ENCODE measurements around the gene CD4. TPM values are rescaled to one million over a fixed set of nuclear protein-coding genes. Genes with fewer than 3 reads are reported as not detected.

CD4 gene
- total RNA-seq, 1 experiment from 2014 or later: not detected

DNA sequence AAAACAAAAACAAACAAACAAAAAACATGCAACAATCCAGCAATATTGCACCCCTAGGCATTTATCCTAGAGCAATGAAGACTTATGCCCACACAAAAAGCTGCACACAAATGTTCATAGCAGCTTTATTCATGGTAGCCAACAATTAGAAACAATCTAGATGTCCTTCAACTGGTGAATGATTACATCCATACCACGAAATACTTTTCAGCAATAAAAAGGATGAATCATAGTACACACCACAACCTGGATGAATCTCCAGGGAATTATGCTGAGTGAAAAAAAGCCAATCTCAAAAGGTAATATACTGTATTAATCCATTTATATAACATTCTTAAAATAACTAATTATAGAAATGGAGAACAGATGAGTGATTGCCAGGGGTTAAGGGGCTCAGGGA lies 17.8 kb downstream of the CD4 start:
- no peak for DNase-seq
- Mint-ChIP-seq H3K27ac (ENCODE audit: unreplicated experiment) (no peak overlapping the region), H3K4me3 (ENCODE audit: low read depth, unreplicated experiment) (no peak overlapping the region), H3K27me3 (ENCODE audit: unreplicated experiment) (peaks cover 34% of the 10 kb centered on the region), H3K9me3 (ENCODE audit: low read depth, unreplicated experiment) (no peaks in the 10 kb centered on the region), H3K4me1 (ENCODE audit: low read depth, unreplicated experiment) (no peaks in the 10 kb centered on the region), H3K36me3 (ENCODE audit: insufficient read depth, unreplicated experiment) (no peaks in the 10 kb centered on the region)
- no peak for TF ChIP-seq CTCF (IDR thresholded peaks at IDR 0.05; ENCODE audit: unreplicated experiment)
- BruUV-seq (replicated peaks): no TSS peak
- intact Hi-C loops (cut with micrococcal nuclease; ENCODE audit: unreplicated experiment): no loop called here
- CTCF ChIA-PET: no interaction called here

- H3K27me3 Mint-ChIP-seq (ENCODE audit: unreplicated experiment): peaks cover 41% of the 10 kb centered on the region
Measured at GRCh38 chr12:6809056-6809455, 19.7 kb downstream of the CD4 start.

DNA sequence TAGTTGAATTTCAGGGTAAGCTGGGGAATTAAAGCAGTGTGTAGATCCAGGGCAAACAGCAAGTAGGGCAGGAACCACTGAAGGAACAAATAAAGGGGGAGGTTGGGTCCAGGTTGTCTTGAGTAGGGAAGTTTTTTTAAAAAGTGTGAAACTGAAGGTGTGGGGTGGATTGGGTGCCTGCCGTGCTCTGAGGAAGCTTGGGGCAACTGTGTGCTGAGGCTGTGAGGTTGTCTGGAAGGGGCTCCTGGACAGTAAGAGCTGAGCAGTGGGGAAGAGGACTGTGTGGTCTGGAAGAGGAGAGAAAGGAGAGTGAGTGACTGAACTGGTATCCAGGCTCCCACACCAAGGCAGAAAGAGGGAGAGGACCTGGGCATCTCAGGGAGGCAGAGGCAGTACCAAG lies 21.4 kb downstream of the CD4 start:
- Mint-ChIP-seq H3K27me3 (ENCODE audit: unreplicated experiment) (peaks cover 58% of the 10 kb centered on the region), H3K36me3 (ENCODE audit: insufficient read depth, unreplicated experiment) (no peaks in the 10 kb centered on the region), H3K4me3 (ENCODE audit: low read depth, unreplicated experiment) (no peak overlapping the region), H3K4me1 (ENCODE audit: low read depth, unreplicated experiment) (no peaks in the 10 kb centered on the region), H3K27ac (ENCODE audit: unreplicated experiment) (no peak overlapping the region), H3K9me3 (ENCODE audit: low read depth, unreplicated experiment) (no peaks in the 10 kb centered on the region)
- intact Hi-C loops (cut with micrococcal nuclease; ENCODE audit: unreplicated experiment): no loop called here
- TF ChIP-seq CTCF (IDR thresholded peaks at IDR 0.05; ENCODE audit: unreplicated experiment): no peak
- no peak for DNase-seq
- CTCF ChIA-PET: no interaction called here
- no TSS peak for BruUV-seq (replicated peaks)

More at GRCh38 chr12:6809056-6809455, 19.7 kb downstream of the CD4 start:
- no peaks in the 10 kb centered on the region for H3K36me3 Mint-ChIP-seq (ENCODE audit: insufficient read depth, unreplicated experiment)
- no peak for TF ChIP-seq CTCF (IDR thresholded peaks at IDR 0.05; ENCODE audit: unreplicated experiment)
- DNase-seq: no peak
- no peak overlapping the region for H3K4me3 Mint-ChIP-seq (ENCODE audit: low read depth, unreplicated experiment)
- H3K4me1 Mint-ChIP-seq (ENCODE audit: low read depth, unreplicated experiment): no peaks in the 10 kb centered on the region
- H3K9me3 Mint-ChIP-seq (ENCODE audit: low read depth, unreplicated experiment): no peaks in the 10 kb centered on the region
- CTCF ChIA-PET: interaction anchor here (0.7 kb wide), 1 partner anchor 11 kb away, joined by 4 read pairs; no protein-coding TSS in a partner anchor
- intact Hi-C loops (cut with micrococcal nuclease; ENCODE audit: unreplicated experiment): no loop called here
- no TSS peak for BruUV-seq (replicated peaks)
- H3K27ac Mint-ChIP-seq (ENCODE audit: unreplicated experiment): no peak overlapping the region

- no peaks in the 10 kb centered on the region for H3K36me3 Mint-ChIP-seq (ENCODE audit: insufficient read depth, unreplicated experiment)
- CTCF ChIA-PET: interaction anchor here (1.2 to 1.3 kb wide), 2 partner anchors 22 to 38 kb away, joined by 4 read pairs; partner anchors contain the start of gene CDCA3
- no peaks in the 10 kb centered on the region for H3K4me1 Mint-ChIP-seq (ENCODE audit: low read depth, unreplicated experiment)
- no peak for TF ChIP-seq CTCF (IDR thresholded peaks at IDR 0.05; ENCODE audit: unreplicated experiment)
- no peak for DNase-seq
- BruUV-seq (replicated peaks): no TSS peak
- H3K9me3 Mint-ChIP-seq (ENCODE audit: low read depth, unreplicated experiment): no peaks in the 10 kb centered on the region
- no peak overlapping the region for H3K4me3 Mint-ChIP-seq (ENCODE audit: low read depth, unreplicated experiment)
- intact Hi-C loops (cut with micrococcal nuclease; ENCODE audit: unreplicated experiment): no loop called here
- H3K27me3 Mint-ChIP-seq (ENCODE audit: unreplicated experiment): peaks cover 82% of the 10 kb centered on the region
- no peak overlapping the region for H3K27ac Mint-ChIP-seq (ENCODE audit: unreplicated experiment)
Measured at GRCh38 chr12:6813363-6813762, 24.0 kb downstream of the CD4 start.

Data from Calu3 (cell line).